Progenitor cell of endocrine pancreas (in vitro differentiated cells): ENCODE results near the gene CRELD2. TPM values are rescaled to one million over a fixed set of nuclear protein-coding genes. Genes with fewer than 3 reads are reported as not detected.

ENCODE experiments used
- DNase-seq: peaks from one replicate; pipeline ENCODE4 v3.0.0; 2021; ENCODE audit warnings: low spot score; ENCODE audit not compliant: unreplicated experiment
- H3K27ac Mint-ChIP-seq: 2 replicates; pipeline ENCODE4 v1.8.0; 2021; ENCODE audit warnings: mild to moderate bottlenecking, moderate library complexity, mixed read lengths
- H3K27me3 Mint-ChIP-seq: 2 replicates; pipeline ENCODE4 v1.8.0; 2021; ENCODE audit warnings: mixed read lengths
- H3K36me3 Mint-ChIP-seq: 2 replicates; pipeline ENCODE4 v1.8.0; 2022; ENCODE audit warnings: mixed read lengths; ENCODE audit not compliant: insufficient read depth
- H3K4me1 Mint-ChIP-seq: 2 replicates; pipeline ENCODE4 v1.8.0; 2021; ENCODE audit warnings: low read depth, mixed read lengths
- H3K4me3 Mint-ChIP-seq: 2 replicates; pipeline ENCODE4 v1.8.0; 2021; ENCODE audit warnings: low read depth, mild to moderate bottlenecking, moderate library complexity, mixed read lengths
- H3K9me3 Mint-ChIP-seq: 2 replicates; pipeline ENCODE4 v1.8.0; 2021; ENCODE audit warnings: low read depth, mixed read lengths
- total RNA-seq: library from RNA; stranded (reverse); gene quantifications from 2 replicates; pipeline ENCODE4 v1.2.1, GENCODE V29; 2021
- TF ChIP-seq, protein P1 (sequence below): fragments of 200-600 bp; sonication (generic); IDR thresholded peaks from one replicate; pipeline ENCODE4 v1.5.0; 2021; ENCODE audit warnings: antibody characterized with exemption, mild to moderate bottlenecking; ENCODE audit not compliant: unreplicated experiment

The CRELD2 gene
- total RNA-seq, 1 donor from 2014 or later, result 42.2 TPM

- TF ChIP-seq, protein P1, sequence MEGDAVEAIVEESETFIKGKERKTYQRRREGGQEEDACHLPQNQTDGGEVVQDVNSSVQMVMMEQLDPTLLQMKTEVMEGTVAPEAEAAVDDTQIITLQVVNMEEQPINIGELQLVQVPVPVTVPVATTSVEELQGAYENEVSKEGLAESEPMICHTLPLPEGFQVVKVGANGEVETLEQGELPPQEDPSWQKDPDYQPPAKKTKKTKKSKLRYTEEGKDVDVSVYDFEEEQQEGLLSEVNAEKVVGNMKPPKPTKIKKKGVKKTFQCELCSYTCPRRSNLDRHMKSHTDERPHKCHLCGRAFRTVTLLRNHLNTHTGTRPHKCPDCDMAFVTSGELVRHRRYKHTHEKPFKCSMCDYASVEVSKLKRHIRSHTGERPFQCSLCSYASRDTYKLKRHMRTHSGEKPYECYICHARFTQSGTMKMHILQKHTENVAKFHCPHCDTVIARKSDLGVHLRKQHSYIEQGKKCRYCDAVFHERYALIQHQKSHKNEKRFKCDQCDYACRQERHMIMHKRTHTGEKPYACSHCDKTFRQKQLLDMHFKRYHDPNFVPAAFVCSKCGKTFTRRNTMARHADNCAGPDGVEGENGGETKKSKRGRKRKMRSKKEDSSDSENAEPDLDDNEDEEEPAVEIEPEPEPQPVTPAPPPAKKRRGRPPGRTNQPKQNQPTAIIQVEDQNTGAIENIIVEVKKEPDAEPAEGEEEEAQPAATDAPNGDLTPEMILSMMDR, result no peak
- peaks cover 4% of the 10 kb centered on the region for H3K4me1 Mint-ChIP-seq
- H3K27me3 Mint-ChIP-seq, result no peaks in the 10 kb centered on the region
- no peak overlapping the region for H3K4me3 Mint-ChIP-seq
- H3K9me3 Mint-ChIP-seq, result no peaks in the 10 kb centered on the region
- DNase-seq, result no peak
- no peaks in the 10 kb centered on the region for H3K36me3 Mint-ChIP-seq
- no peak overlapping the region for H3K27ac Mint-ChIP-seq
These were observed 33.8 kb downstream of the CRELD2 start for GRCh38 chr22:49951986-49952896.

DNA sequence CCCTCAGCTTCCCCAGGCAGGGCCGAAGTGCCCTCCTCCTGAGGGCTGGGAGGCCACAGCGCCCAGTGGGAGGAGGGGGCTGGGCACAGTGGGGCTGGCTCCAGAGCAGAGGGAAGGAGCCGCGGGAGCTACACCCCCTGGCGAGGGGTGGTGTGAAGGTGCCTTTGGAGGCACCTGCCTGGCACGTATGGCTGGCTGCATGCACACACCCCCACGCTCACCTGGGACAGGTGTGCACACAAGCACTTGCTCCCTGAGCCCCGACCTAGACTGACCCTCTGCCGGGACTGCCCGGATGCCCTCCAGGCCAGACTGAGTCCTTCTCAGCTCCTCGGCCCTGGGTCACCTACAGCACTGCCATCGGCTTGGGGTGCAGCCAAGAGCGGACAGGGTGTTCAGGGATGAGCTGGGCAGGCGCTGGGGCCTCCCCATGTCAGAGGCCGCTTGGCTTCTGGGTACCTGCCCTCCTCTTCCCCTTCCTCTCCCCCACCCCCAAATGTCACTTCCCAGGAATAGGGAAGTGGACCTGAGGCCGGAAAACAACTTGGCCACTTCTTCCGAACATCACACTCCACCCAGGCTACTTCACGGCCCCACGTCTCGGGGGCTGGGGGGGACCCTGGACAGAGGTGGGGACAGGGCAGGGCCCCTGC lies 34.7 kb downstream of the CRELD2 start:
- TF ChIP-seq, protein P1, result no peak
- H3K36me3 Mint-ChIP-seq, result no peaks in the 10 kb centered on the region
- no peaks in the 10 kb centered on the region for H3K9me3 Mint-ChIP-seq
- no peak overlapping the region for H3K27ac Mint-ChIP-seq
- peaks cover 4% of the 10 kb centered on the region for H3K4me1 Mint-ChIP-seq
- no peak overlapping the region for H3K4me3 Mint-ChIP-seq
- no peaks in the 10 kb centered on the region for H3K27me3 Mint-ChIP-seq
- no peak for DNase-seq

GRCh38 chr22:49953680-49954344 lies 35.4 kb downstream of the CRELD2 start:
- Mint-ChIP-seq H3K4me1 (peaks cover 4% of the 10 kb centered on the region), H3K36me3 (no peaks in the 10 kb centered on the region), H3K4me3 (no peak overlapping the region), H3K9me3 (no peaks in the 10 kb centered on the region), H3K27me3 (no peaks in the 10 kb centered on the region), H3K27ac (no peak overlapping the region)
- TF ChIP-seq, protein P1, result no peak
- no peak for DNase-seq

- DNase-seq, result no peak
- Mint-ChIP-seq H3K36me3 (no peaks in the 10 kb centered on the region), H3K9me3 (no peaks in the 10 kb centered on the region), H3K4me3 (no peak overlapping the region), H3K27ac (no peak overlapping the region), H3K27me3 (no peaks in the 10 kb centered on the region), H3K4me1 (peaks cover 4% of the 10 kb centered on the region)
- TF ChIP-seq, protein P1, result no peak
These were observed 35.9 kb downstream of the CRELD2 start for GRCh38 chr22:49954354-49954753.

GRCh38 chr22:49954991-49955580 lies 36.7 kb downstream of the CRELD2 start:
- TF ChIP-seq, protein P1, result no peak
- H3K27me3 Mint-ChIP-seq, result no peaks in the 10 kb centered on the region
- no peaks in the 10 kb centered on the region for H3K36me3 Mint-ChIP-seq
- peaks cover 1% of the 10 kb centered on the region for H3K4me1 Mint-ChIP-seq
- H3K4me3 Mint-ChIP-seq, result no peak overlapping the region
- H3K9me3 Mint-ChIP-seq, result no peaks in the 10 kb centered on the region
- H3K27ac Mint-ChIP-seq, result no peak overlapping the region
- DNase-seq, result no peak
